Neural cell (in vitro differentiated cells): ENCODE data around the gene GIMAP2.

ENCODE experiments used
- RAD21 ChIP-seq: fragments of 450-650 bp; conservative IDR thresholded peaks from 2 replicates; pipeline ENCODE4 v1.6.1; 2014; ENCODE audit warnings: antibody characterized with exemption, mild to moderate bottlenecking, moderate library complexity
- SMC3 ChIP-seq: fragments of 450-650 bp; conservative IDR thresholded peaks from 2 replicates; pipeline ENCODE4 v1.6.1; 2014; ENCODE audit warnings: antibody characterized with exemption, mild to moderate bottlenecking, moderate library complexity; ENCODE audit not compliant: poor library complexity
- TAF1 ChIP-seq: IDR thresholded peaks from 2 replicates; pipeline ENCODE4 v1.6.1; 2012; ENCODE audit warnings: low read depth
- TF ChIP-seq, protein P1 (sequence below): fragments of 450-650 bp; IDR thresholded peaks from 2 replicates; pipeline ENCODE4 v1.5.1; 2014; ENCODE audit warnings: antibody characterized with exemption, mild to moderate bottlenecking, moderate library complexity; ENCODE audit not compliant: poor library complexity, severe bottlenecking

DNA sequence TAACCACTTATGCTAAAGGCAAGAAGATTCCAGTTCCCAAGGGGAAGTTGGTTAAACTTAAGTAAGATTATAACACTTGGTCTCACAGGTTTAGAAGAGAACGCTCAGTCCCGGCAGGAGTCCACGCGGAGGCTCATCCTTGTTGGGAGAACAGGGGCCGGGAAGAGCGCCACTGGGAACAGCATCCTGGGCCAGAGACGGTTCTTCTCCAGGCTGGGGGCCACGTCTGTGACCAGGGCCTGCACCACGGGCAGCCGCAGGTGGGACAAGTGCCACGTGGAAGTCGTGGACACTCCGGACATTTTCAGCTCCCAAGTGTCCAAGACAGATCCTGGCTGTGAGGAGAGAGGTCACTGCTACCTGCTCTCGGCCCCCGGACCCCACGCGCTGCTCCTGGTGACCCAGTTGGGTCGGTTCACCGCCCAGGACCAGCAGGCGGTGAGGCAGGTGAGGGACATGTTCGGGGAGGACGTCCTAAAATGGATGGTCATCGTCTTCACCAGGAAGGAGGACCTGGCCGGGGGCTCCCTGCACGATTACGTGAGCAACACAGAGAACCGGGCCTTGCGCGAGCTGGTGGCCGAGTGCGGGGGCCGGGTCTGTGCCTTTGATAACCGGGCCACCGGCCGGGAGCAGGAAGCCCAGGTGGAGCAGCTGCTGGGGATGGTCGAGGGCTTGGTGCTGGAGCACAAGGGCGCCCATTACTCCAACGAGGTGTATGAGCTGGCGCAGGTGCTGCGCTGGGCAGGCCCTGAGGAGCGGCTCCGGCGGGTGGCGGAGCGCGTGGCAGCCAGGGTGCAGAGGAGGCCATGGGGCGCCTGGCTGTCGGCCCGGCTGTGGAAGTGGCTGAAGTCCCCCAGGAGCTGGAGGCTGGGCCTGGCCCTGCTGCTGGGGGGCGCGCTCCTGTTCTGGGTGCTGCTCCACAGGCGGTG, 34.7 kb downstream of the GIMAP2 start:
- TF ChIP-seq, protein P1, sequence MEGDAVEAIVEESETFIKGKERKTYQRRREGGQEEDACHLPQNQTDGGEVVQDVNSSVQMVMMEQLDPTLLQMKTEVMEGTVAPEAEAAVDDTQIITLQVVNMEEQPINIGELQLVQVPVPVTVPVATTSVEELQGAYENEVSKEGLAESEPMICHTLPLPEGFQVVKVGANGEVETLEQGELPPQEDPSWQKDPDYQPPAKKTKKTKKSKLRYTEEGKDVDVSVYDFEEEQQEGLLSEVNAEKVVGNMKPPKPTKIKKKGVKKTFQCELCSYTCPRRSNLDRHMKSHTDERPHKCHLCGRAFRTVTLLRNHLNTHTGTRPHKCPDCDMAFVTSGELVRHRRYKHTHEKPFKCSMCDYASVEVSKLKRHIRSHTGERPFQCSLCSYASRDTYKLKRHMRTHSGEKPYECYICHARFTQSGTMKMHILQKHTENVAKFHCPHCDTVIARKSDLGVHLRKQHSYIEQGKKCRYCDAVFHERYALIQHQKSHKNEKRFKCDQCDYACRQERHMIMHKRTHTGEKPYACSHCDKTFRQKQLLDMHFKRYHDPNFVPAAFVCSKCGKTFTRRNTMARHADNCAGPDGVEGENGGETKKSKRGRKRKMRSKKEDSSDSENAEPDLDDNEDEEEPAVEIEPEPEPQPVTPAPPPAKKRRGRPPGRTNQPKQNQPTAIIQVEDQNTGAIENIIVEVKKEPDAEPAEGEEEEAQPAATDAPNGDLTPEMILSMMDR: no peak
- TF ChIP-seq RAD21 (no peak), TAF1 (no peak), SMC3 (no peak)
